Colon (tissue), 2 donors: Measurements from ENCODE around the gene ZDHHC24.

Source experiments
- FAIRE-seq: peaks from 2 replicates; lab custom pipeline; 2012; peaks lifted over from hg19 to GRCh38; lab: Jason Lieb, UNC
- donor health status: control.
- donor health status: control.

The ZDHHC24 gene

GRCh38 chr11:66473167-66473566, 72.7 kb downstream of the ZDHHC24 start:
- no peak for FAIRE-seq

GRCh38 chr11:66472054-66472453, 73.8 kb downstream of the ZDHHC24 start:
- FAIRE-seq = no peak

GRCh38 chr11:66471142-66471541, 74.7 kb downstream of the ZDHHC24 start:
- FAIRE-seq = no peak
